Mesenchymal stem cell (in vitro differentiated cells and primary cell): ENCODE data around the gene POLD2.

Experiments used
- DNase-seq: peaks from one replicate; pipeline ENCODE4 v3.0.0-alpha.2; 2013
- H2AFZ ChIP-seq: one replicate; pipeline ENCODE4 v1.6.1; 2013; ENCODE audit warnings: low read depth, mild to moderate bottlenecking, control low read depth, inconsistent platforms, low read length, moderate library complexity
- H2AK5ac ChIP-seq: 2 replicates; pipeline ENCODE4 v1.6.1; 2013; ENCODE audit warnings: low read length, moderate library complexity, mild to moderate bottlenecking, inconsistent platforms; ENCODE audit not compliant: severe bottlenecking
- H2BK120ac ChIP-seq: one replicate; pipeline ENCODE4 v1.6.1; 2013; ENCODE audit warnings: low read depth, mild to moderate bottlenecking, inconsistent platforms, low read length, moderate library complexity
- H2BK12ac ChIP-seq, 2 experiments: one replicate each; pipeline ENCODE4 v1.6.1; 2013; ENCODE audit warnings: inconsistent platforms in 2 of 2, low read length in 2 of 2, mild to moderate bottlenecking in 2 of 2, moderate library complexity in 2 of 2, control low read depth in 1 of 2
- H2BK15ac ChIP-seq: one replicate; pipeline ENCODE4 v1.6.1; 2013; ENCODE audit warnings: mild to moderate bottlenecking, low read depth, inconsistent platforms; ENCODE audit not compliant: poor library complexity, severe bottlenecking
- H2BK5ac ChIP-seq: 2 replicates; pipeline ENCODE4 v1.6.1; 2013; ENCODE audit warnings: low read depth, mild to moderate bottlenecking, low read length, control low read depth, inconsistent platforms; ENCODE audit not compliant: poor library complexity, severe bottlenecking
- H3K14ac ChIP-seq, 2 experiments: one replicate each; pipeline ENCODE4 v1.6.1; 2013; ENCODE audit warnings: inconsistent platforms in 2 of 2, low read length in 2 of 2, control low read depth in 1 of 2, mild to moderate bottlenecking in 1 of 2, moderate library complexity in 1 of 2
- H3K18ac ChIP-seq, 2 experiments: one replicate each; pipeline ENCODE4 v1.6.1; 2013; ENCODE audit warnings: inconsistent platforms in 2 of 2, low read length in 2 of 2, control low read depth in 1 of 2, low read depth in 1 of 2, mild to moderate bottlenecking in 1 of 2
- H3K23ac ChIP-seq, 2 experiments: one replicate each; pipeline ENCODE4 v1.6.1; 2013; ENCODE audit warnings: inconsistent platforms in 2 of 2, low read length in 2 of 2, mild to moderate bottlenecking in 2 of 2, moderate library complexity in 2 of 2, control low read depth in 1 of 2
- H3K27ac ChIP-seq: 2 replicates; pipeline ENCODE4 v1.5.1; 2013; ENCODE audit warnings: mild to moderate bottlenecking, moderate library complexity, low read length, control low read depth, inconsistent platforms; ENCODE audit not compliant: poor library complexity, severe bottlenecking
- H3K27me3 ChIP-seq, 2 experiments: 2 replicates each; pipeline versions ENCODE4 v1.6.1 to v1.7.0; 2013; ENCODE audit warnings: low read length in 2 of 2, mild to moderate bottlenecking in 2 of 2, moderate library complexity in 2 of 2, control low read depth in 1 of 2, inconsistent platforms in 1 of 2; ENCODE audit not compliant: control insufficient read depth in 1 of 2, insufficient read depth in 1 of 2
- H3K36me3 ChIP-seq, 2 experiments: 2 replicates each; pipeline versions ENCODE4 v1.6.1 to v1.7.0; 2013; ENCODE audit warnings: low read length in 2 of 2, control low read depth in 1 of 2, inconsistent platforms in 1 of 2, low read depth in 1 of 2, mild to moderate bottlenecking in 1 of 2; ENCODE audit not compliant: insufficient read depth in 2 of 2, control insufficient read depth in 1 of 2
- H3K4ac ChIP-seq, 2 experiments: one replicate each; pipeline ENCODE4 v1.6.1; 2013; ENCODE audit warnings: inconsistent platforms in 2 of 2, low read length in 2 of 2, mild to moderate bottlenecking in 2 of 2, moderate library complexity in 2 of 2, control low read depth in 1 of 2, low read depth in 1 of 2
- H3K4me1 ChIP-seq: 2 replicates; pipeline ENCODE4 v1.6.1; 2013; ENCODE audit warnings: low read depth, low read length, control low read depth; ENCODE audit not compliant: control insufficient read depth, insufficient read depth
- H3K4me2 ChIP-seq: 2 replicates; pipeline ENCODE4 v1.6.1; 2013; ENCODE audit warnings: low read length, mild to moderate bottlenecking, inconsistent platforms; ENCODE audit not compliant: poor library complexity, severe bottlenecking
- H3K4me3 ChIP-seq, 2 experiments: 2 replicates each; pipeline versions ENCODE4 v1.5.1 to v1.7.0; 2013; ENCODE audit warnings: low read length in 2 of 2, mild to moderate bottlenecking in 2 of 2, control low read depth in 1 of 2, low read depth in 1 of 2; ENCODE audit not compliant: insufficient read depth in 1 of 2
- H3K79me1 ChIP-seq: replicated peaks from 2 replicates; pipeline ENCODE4 v1.6.1; 2013; ENCODE audit warnings: mild to moderate bottlenecking, control low read depth, low read length, inconsistent platforms; ENCODE audit not compliant: poor library complexity, severe bottlenecking
- H3K9ac ChIP-seq: 2 replicates; pipeline ENCODE4 v1.7.0; 2013; ENCODE audit warnings: mild to moderate bottlenecking, low read length, moderate library complexity
- H3K9me3 ChIP-seq: 2 replicates; pipeline ENCODE4 v1.7.0; 2013; ENCODE audit warnings: mild to moderate bottlenecking, low read length; ENCODE audit not compliant: control insufficient read depth
- H4K8ac ChIP-seq: one replicate; pipeline ENCODE4 v1.6.1; 2013; ENCODE audit warnings: inconsistent platforms, mild to moderate bottlenecking, low read length, moderate library complexity
- H4K91ac ChIP-seq: one replicate; pipeline ENCODE4 v1.6.1; 2013; ENCODE audit warnings: mild to moderate bottlenecking, low read length, inconsistent platforms
- WGBS: methylation state at CpG from one replicate; pipeline ENCODE4 v1.1.7; 2013; ENCODE audit warnings: mixed read lengths; 5-methylcytosine and 5-hydroxymethylcytosine counted together

POLD2 gene

DNA sequence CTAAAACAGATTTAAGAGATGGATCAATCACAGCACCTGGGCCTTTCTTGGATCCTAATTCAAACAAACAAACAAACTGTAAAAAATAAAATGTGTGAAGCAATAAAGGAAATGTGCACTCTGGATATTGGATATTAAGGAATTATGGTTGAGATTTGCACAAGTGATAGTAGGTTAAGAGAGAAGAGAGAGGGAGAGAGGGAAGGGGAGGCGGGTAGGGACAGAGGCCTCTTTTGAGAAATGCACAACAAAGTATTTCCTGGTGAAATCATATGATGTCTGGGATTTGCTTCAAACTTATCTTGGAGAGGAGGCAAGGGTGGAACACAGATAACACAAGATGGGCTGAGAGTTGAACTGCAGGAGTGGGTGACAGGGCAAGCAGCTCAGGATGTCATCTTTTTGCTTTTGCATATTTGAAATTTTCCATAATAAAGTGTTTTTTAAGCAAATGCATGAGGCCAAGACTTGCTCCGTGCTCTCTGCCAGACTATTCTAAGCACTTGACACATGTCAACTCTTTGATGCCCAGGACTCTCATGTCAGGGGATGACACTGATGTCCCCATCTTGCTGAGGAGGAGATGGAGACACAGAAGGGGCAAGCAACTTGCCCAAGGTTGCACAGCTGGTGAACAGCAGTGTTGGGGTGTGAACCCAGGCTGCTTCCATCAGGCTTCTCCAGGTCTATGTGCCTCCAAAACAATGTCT, 28.3 kb downstream of the POLD2 start:
- Histone ChIP-seq H3K14ac (no peak overlapping the region), H3K4me2 (no peak overlapping the region), H3K27me3 (no peaks in the 10 kb centered on the region), H2BK120ac (no peak overlapping the region), H3K79me1 (no peaks in the 10 kb centered on the region), H2BK12ac (no peak overlapping the region), H3K4me3 (no peak overlapping the region), H3K36me3 (no peaks in the 10 kb centered on the region), H3K9ac (peak overlapping the region; percentile 49), H3K18ac (no peak overlapping the region), H2AK5ac (no peak overlapping the region), H3K4ac (no peak overlapping the region), H2BK15ac (no peak overlapping the region), H4K91ac (no peak overlapping the region), H3K23ac (no peak overlapping the region), H4K8ac (no peak overlapping the region), H3K4me1 (peaks cover 4% of the 10 kb centered on the region), H3K9me3 (no peaks in the 10 kb centered on the region), H3K27ac (no peak overlapping the region), H2AFZ (no peak overlapping the region), H2BK5ac (no peak overlapping the region)
- no peak for DNase-seq
- WGBS, result 88% methylated on average over 2 of the region's 2 CpGs

DNA sequence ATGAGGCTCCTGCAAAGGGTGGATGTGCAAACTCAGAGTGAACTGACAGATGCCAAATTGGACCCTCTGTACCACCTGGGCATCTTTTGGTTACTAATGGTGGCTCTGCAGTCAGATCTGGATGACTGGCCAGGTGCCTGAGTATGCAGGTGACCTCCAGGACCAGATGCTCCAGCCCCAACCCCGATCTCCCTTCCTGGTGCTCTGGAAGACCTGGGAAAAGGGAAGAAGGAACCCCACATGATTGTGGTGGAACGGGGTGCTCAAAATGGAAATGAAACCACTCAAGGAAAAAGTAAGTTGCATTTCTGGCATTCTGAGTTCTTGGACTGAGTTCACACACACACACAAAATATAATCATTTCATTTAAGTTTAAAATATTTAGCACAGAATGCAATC, 29.0 kb downstream of the POLD2 start:
- no peak overlapping the region for H3K14ac ChIP-seq
- peak overlapping the region; percentile 49 for H3K9ac ChIP-seq
- no peaks in the 10 kb centered on the region for H3K36me3 ChIP-seq
- H3K4me1 ChIP-seq, result peaks cover 4% of the 10 kb centered on the region
- H3K9me3 ChIP-seq, result no peaks in the 10 kb centered on the region
- no peak overlapping the region for H3K27ac ChIP-seq
- no peak overlapping the region for H3K23ac ChIP-seq
- H2AK5ac ChIP-seq, result peak overlapping the region; percentile 52
- no peak overlapping the region for H3K4me3 ChIP-seq
- H3K18ac ChIP-seq, result no peak overlapping the region
- no peak overlapping the region for H4K8ac ChIP-seq
- no peak overlapping the region for H3K4ac ChIP-seq
- no peak overlapping the region for H2AFZ ChIP-seq
- WGBS, result 71% methylated on average over 2 of the region's 2 CpGs
- H2BK12ac ChIP-seq, result no peak overlapping the region
- H2BK15ac ChIP-seq, result no peak overlapping the region
- no peak overlapping the region for H2BK120ac ChIP-seq
- DNase-seq, result no peak
- no peaks in the 10 kb centered on the region for H3K27me3 ChIP-seq
- no peak overlapping the region for H3K4me2 ChIP-seq
- H4K91ac ChIP-seq, result no peak overlapping the region
- no peaks in the 10 kb centered on the region for H3K79me1 ChIP-seq
- no peak overlapping the region for H2BK5ac ChIP-seq

DNA sequence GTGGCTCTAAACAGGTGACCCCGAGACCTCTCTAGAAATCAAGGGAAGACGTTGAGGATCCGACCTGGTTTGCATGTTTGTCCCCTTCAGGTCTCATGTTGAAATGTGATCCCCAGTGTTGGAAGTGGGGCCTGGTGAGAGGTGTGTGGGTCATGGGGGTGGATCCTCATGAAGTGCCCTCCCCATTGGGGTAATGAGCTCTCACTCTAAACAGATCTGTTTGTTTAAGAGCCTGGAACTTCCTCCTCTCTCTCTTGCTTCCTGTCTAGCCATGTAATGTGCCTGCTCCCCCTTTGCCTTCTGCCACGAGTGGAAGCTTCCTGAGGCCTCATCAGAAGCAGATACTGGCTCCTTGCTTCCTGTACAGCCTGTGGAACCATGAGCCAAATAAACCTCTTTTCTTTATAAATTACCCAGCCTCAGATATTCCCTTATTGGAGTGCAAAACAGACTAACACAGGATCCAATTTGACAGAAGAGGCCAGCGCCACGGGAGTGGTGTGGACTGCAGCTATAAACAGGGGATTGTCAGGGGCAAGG, 30.2 kb downstream of the POLD2 start:
- H3K79me1 ChIP-seq, result no peaks in the 10 kb centered on the region
- no peak overlapping the region for H3K4ac ChIP-seq
- no peak overlapping the region for H3K23ac ChIP-seq
- H3K14ac ChIP-seq, result no peak overlapping the region
- no peak overlapping the region for H2BK12ac ChIP-seq
- H4K8ac ChIP-seq, result no peak overlapping the region
- H3K4me2 ChIP-seq, result no peak overlapping the region
- H3K27me3 ChIP-seq, result no peaks in the 10 kb centered on the region
- H3K4me1 ChIP-seq, result peaks cover 11% of the 10 kb centered on the region
- no peak overlapping the region for H4K91ac ChIP-seq
- H2AK5ac ChIP-seq, result peak overlapping the region; percentile 22
- WGBS, result 78% methylated on average over 6 of the region's 6 CpGs
- H2BK120ac ChIP-seq, result no peak overlapping the region
- no peak for DNase-seq
- H3K36me3 ChIP-seq, result no peaks in the 10 kb centered on the region
- H3K18ac ChIP-seq, result no peak overlapping the region
- H3K9me3 ChIP-seq, result no peaks in the 10 kb centered on the region
- no peak overlapping the region for H2AFZ ChIP-seq
- no peak overlapping the region for H3K9ac ChIP-seq
- H2BK5ac ChIP-seq, result no peak overlapping the region
- H3K27ac ChIP-seq, result no peak overlapping the region
- H3K4me3 ChIP-seq, result no peak overlapping the region
- no peak overlapping the region for H2BK15ac ChIP-seq

DNA sequence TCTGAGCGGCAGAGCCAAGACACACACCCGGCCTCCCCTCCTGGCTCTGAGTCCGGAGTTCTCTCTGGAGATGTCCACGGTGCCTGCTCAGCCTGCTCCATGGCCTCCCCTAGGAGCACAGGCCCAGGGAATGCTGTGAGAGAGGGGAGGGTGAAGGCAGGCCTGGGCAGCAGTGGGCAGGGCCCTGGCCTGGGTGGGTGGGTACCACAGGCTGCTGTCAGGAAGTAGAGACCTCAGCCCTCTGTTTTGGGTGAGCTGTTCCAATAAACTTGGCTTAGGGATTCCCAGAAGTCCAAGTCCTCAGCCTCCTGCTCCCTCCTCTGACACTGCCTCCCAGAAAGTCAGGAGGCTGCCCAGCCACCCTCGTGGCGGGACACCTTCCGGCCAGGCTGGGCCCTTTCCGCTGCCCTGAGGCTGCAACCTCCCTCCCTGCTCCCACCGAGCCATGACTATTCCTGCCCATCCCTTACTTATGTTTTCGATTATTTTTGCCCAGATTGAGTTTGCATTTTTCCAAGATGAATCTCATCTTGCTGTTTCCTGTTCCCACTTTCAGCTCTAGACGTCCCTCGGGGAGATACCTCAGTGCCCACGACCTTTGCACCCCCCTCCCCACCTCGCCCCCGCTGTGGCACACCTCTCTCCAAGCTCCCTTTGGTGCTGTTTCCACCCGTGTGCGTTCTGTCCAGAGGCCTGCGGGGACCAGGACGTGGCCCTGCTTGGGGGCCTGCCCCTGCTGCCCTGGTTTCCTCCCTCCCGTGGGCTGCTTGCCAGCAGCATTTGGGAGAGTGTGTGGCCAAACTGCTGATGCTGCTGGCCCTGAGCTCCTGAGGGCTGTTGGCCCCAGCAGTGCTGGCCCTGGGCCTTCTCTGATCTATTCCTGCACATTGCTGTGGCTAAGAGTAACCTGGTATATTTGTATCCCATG, 35.2 kb downstream of the POLD2 start:
- Histone ChIP-seq H3K14ac (peak overlapping the region in 1 of 2 experiments; percentile 68), H3K4ac (peak overlapping the region in 1 of 2 experiments; percentile 87), H3K27me3 (no peaks in the 10 kb centered on the region), H2BK12ac (peak overlapping the region; percentile 28 to 65), H4K91ac (peak overlapping the region; percentile 89), H3K27ac (peak overlapping the region; percentile 99), H3K9ac (peak overlapping the region; percentile 92), H3K79me1 (no peaks in the 10 kb centered on the region), H2BK120ac (peak overlapping the region; percentile 11), H3K23ac (peak overlapping the region in 1 of 2 experiments; percentile 28), H3K4me2 (peak overlapping the region; percentile 10), H3K18ac (peak overlapping the region; percentile 40 to 92), H2BK5ac (peak overlapping the region; percentile 19), H3K4me1 (peaks cover 30% of the 10 kb centered on the region), H3K4me3 (peak overlapping the region in 1 of 2 experiments; percentile 43), H3K36me3 (no peaks in the 10 kb centered on the region), H2AFZ (peak overlapping the region; percentile 79), H4K8ac (peak overlapping the region; percentile 90), H2AK5ac (peak overlapping the region; percentile 14), H3K9me3 (no peaks in the 10 kb centered on the region), H2BK15ac (peak overlapping the region; percentile 62)
- DNase-seq, result no peak
- 57% methylated on average over 19 of the region's 20 CpGs for WGBS
